HuH-7 (cell line): Measurements from ENCODE around the gene HDGFL2.

ENCODE experiments used
- DNase-seq: peaks from one replicate; pipeline ENCODE4 v3.0.0; 2011; ENCODE audit warnings: low spot score

Gene HDGFL2

DNA sequence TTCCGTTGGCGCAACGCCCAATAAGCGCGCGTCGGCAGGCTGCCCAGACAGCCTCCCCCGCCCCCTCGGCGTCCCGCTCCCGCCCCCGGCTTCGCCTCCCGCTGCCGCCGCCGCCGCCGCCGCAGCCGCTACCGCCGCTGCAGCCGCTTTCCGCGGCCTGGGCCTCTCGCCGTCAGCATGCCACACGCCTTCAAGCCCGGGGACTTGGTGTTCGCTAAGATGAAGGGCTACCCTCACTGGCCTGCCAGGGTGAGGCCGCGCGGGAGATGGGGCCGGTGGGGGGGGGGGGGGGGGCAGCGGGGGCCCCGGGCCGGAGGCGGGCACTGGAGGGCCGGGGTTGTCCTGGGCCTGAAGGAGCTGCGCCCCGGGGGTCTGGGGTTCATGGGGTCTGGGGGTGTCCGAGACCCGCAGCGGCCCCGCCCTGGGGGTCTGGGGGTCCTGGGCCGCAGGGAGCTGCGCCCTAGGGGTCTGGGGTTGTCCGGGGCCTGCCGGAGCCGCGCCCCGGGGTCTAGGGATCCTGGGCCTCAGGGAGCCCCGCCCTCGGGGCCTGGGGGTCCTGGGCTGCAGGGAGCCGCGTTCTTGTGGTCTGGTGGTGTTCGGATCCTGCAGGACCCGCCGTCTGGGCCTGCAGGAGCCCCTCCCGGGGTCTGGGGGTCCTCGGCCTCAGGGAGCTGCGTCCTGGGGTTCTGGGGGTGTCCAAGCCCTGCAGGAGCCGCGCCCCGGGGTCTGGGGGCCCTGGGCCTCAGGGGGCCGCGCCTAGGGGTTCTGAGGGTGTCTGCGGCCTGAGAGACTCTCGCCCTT, at the start of gene HDGFL2:
TSS of gene HDGFL2 (plus strand) at position 124 of the 801 bp plus-strand sequence. CDS start at position 178, 54 bp downstream.
- no peak for DNase-seq

DNA sequence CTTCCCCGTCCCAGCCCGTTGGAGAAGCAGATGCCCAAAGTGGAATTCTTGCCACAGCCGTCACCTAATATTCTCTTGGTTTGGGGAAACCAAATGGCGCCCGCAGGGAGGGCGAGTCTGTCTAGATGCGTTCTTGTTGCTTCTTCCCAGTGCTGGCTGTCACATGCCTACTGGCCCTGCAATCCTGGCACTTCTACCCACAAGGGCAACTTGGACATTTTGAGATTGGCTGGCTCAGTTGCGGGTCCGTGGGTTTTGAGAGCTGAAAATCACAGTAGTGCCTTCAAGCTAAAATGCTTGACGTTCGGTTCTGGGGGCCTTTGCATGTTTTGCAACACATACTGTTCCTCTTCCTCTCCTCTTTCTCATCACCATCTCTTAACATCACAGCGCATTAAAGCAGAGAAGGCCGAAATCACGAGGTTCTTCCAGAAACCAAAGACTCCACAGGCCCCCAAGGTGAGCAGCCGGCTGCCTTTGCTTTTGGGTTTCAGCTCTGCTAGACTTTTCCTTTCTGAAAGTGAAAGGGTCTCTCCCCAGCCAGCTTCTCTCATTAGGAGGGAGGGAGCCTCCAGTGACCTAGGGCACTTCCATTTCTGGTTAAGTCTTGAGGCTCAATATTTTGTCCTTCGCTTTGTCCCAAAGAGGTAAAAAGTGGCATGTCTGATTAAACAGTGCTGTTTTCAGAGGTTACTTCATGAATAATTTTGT, 48.5 kb upstream of the HDGFL2 start:
- no peak for DNase-seq

DNA sequence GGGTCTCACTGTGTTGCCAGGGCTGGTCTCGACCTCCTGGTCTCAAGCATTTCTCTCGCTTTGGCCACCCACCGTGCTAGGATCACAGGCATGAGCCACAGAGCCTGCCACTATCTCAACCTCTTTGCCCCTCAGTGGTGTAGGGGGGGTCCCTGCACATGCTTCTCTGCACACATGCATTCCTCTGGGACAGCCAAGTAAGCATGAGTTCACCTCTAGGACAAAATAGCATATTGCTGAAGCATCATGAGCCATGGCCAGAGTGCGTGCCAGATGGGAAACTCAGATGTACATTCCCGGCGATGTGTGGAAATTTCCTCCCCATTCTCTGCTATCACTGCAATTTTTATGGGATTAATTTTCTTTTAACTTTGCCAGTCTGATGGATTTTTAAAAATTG, 46.6 kb upstream of the HDGFL2 start:
- DNase-seq, result no peak

DNA sequence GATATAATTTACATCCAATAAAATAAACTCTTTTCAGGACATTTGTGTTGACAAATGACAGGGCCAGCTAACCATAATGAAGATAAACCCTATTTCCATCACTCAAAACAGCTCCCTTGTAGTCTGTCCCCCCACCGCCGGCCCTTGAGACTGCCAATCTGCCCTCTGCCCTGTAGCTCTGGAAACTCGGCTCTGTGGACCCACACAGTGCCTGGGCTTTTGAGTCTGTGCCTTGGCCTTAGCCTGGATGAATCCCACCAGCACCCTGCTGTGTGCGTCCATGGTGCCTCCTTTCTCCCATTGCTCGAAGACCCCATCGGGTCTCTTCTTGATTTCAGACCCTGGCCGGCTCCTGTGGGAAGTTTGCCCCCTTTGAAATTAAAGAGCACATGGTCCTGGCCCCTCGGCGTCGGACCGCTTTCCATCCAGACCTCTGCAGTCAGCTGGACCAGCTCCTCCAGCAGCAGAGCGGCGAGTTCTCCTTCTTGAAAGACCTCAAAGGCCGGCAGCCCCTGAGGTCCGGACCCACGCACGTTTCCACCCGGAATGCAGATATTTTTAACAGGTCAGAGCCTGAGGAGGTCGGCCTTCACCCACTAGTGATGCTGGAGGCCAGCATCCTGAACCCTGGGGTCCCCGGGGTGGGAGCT, 43.6 kb upstream of the HDGFL2 start:
- DNase-seq, result no peak

DNA sequence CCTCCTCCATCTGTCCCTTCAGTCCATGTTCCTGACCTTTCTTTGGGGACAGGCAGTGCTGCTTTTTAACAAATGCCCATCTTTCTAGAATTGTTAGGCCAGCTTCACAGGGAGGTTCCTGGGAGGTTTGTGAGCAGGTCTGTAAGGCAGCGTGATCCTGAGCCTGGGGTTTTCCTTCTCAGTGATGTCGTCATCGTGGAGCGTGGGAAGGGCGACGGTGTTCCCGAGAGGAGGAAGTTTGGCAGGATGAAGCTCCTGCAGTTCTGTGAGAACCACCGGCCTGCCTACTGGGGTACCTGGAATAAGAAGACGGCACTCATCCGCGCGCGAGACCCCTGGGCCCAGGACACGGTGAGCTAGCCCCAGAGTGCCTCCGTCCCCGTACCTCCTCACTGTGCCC, 42.8 kb upstream of the HDGFL2 start:
- DNase-seq, result no peak

DNA sequence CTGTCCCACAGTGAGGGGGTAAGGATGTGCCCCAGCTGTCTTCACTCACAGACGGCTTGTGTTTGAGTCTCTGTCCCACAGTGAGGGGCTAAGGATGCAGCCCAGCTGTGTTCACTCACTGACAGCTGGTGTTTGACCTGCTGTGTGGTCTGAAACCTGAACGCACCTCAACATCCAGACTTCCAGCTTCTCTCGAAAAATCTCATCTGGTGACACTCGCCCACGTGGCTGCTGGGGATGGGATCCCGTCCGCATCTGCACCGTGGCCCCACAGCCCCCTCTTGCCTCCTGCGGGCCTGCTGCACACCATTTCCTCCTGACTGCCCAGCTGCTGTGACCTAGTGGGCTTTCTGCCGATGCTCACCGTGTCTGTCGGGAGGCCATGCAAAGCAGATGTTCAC, 42.3 kb upstream of the HDGFL2 start:
- no peak for DNase-seq

DNA sequence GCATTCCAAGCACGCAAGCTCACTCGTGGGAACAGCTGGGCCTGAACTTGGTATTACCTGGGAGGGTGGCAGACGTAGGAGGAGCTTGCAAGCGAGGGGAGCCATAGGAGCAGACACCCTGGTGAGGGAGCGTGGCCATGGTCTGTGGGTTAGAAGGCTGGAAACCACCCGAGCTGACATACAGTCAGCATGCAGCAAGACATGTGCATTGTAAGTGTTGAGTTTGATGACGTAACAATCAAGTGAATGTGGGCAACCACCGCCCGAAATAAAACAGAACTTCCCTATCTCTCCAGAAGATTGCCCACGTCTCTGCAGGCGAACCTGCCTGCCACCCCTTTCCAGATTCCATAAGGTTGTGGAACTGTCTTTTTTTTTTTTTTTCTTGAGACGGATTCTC, 41.3 kb upstream of the HDGFL2 start:
- DNase-seq, result no peak

DNA sequence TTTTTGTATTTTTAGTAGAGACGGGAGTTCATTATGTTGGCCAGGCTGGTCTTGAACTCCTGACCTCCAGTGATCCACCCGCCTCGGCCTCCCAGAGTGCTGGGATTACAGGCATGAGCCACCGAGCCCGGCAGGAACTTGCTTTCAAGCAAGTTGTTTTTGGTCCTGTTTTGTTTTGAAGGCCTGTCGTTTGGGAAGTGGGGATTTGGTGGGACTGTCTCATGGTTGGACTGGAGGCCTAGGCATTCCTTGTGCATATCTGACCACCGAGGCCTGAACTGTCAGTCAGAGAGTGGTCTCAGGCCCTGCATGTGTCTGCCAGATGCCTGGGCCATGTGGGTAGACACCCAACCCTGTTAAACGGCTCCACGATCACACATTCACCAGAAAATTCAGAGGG, 40.8 kb upstream of the HDGFL2 start:
- no peak for DNase-seq

DNA sequence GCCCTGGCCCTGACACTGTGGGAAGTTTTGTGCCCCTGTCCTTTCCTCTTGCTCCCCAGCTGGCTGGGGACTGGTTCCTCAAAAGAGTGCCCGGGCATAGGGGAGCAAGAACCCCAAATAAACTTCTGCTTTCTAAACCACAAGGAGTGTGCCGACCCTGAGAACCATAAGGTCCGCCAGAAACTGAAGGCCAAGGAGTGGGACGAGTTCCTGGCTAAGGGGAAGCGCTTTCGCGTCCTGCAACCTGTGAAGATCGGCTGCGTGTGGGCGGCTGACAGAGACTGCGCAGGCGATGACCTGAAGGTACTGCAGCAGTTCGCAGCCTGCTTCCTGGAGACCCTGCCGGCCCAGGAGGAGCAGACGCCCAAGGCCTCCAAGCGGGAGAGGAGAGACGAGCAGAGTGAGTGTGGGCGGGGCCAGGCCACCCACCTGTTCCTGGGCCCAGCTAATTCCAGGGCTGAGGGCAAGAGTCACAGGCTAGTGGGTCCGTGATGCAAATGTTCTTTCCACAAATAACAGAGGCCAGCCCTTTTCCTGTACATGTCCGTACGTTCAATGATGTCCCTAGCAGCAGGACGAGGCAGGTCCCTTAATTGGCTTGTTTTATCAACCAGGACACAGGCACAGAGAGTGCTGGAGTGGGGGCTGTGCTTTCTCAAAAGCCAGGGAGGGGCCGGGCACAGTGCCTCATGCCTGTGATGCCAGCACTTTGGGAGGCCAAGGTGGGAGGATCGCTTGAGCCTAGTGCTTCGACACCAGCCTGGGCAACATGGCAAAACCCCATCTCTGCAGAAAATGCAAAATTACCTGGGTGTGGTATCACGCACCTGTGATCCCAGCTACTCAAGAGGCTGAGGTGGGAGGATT, 40.1 kb upstream of the HDGFL2 start:
- DNase-seq, result no peak

DNA sequence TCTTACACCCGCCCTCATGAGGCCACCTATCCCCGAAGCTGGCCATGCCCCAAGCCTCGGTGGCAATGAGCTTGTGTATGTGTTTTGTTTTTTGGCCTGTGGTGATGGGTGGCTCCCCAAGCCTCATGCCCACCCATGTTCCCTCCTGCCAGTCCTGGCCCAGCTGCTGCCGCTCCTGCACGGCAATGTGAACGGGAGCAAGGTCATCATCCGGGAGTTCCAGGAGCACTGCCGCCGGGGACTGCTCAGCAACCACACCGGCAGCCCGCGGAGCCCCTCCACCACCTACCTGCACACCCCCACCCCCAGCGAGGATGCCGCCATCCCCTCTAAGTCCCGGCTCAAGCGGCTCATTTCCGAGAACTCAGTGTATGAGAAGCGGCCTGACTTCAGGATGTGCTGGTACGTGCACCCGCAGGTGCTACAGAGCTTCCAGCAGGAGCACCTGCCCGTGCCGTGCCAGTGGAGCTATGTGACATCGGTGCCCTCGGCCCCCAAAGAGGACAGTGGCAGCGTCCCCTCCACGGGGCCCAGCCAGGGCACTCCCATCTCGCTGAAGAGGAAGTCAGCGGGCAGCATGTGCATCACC, 39.1 kb upstream of the HDGFL2 start:
- no peak for DNase-seq

DNA sequence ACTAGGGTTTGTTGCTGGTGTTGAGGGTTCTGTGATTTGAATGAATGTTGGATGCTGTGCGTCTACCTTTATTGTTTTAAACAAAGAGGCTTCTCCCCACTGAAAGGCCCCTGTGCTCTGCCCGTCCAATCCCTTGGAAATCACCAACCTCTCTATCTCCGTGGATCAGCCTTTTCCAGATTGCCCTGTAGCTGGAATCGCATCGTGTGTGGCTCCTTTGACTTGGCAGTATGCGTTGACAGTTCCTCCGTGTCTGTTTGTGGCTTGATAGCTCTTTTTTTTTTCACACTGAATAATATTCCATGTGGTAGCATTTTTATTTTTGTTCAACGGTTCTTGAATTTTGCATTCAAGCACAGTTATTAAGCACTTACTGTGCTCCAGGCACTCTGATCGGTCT, 37.7 kb upstream of the HDGFL2 start:
- no peak for DNase-seq

DNA sequence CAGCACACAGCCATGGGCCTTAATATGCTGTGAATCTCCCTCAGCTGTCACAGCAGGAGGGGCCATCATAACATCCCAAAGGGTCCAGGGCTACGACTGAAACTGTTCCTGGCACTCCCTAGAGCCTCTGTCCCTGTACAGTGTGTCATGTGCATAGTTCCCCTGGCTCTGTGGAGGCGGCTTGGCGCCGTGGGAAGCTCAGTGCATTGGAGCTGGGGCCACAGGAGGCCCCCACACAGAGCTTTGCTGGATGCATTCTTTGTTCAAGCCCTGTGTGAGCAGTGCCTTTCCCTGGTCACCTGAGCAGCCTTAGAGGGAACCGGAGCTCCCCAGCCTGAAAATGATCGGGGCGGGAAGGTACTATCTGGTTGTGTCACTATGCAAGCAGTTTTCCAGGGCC, 35.9 kb upstream of the HDGFL2 start:
- no peak for DNase-seq

DNA sequence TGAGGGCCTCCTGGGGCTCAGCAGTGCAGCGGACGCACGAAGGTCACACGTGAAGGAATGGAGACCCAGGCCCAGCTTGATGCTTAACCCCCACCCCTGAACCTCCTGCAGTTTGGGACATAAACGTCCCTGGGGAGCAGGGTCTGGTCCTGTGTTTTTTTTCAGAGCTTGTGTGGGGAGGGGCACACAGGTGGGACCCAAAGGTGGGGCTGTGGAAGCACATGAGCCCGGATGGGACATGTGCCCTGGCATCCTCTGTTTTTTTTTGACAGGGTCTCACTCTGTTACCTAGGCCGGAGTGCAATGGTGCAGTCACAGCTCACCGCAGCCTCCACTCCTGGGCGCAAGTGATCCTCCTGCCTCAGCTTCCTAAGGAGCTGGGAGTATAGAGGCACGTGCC, 35.0 kb upstream of the HDGFL2 start:
- no peak for DNase-seq

DNA sequence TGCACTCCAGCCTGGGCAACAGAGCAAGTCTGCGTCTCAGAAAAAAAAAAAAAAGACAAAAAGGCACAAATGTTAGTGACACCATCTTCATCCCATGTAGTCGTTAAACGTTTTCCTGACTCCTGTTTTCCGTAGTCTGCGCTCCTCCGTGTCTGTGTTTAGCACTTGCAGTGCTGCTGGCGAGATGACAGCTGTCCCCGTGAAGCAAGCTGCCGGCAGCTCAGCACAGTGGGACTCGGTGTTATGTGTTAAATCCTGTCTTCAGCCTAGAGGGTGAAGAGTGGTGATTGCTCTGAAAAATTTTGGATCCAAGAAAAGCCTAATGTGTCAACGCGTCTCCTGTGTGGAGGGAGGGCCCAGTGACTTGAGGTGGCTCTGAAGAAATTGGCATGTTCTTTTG, 32.9 kb upstream of the HDGFL2 start:
- DNase-seq, result no peak

DNA sequence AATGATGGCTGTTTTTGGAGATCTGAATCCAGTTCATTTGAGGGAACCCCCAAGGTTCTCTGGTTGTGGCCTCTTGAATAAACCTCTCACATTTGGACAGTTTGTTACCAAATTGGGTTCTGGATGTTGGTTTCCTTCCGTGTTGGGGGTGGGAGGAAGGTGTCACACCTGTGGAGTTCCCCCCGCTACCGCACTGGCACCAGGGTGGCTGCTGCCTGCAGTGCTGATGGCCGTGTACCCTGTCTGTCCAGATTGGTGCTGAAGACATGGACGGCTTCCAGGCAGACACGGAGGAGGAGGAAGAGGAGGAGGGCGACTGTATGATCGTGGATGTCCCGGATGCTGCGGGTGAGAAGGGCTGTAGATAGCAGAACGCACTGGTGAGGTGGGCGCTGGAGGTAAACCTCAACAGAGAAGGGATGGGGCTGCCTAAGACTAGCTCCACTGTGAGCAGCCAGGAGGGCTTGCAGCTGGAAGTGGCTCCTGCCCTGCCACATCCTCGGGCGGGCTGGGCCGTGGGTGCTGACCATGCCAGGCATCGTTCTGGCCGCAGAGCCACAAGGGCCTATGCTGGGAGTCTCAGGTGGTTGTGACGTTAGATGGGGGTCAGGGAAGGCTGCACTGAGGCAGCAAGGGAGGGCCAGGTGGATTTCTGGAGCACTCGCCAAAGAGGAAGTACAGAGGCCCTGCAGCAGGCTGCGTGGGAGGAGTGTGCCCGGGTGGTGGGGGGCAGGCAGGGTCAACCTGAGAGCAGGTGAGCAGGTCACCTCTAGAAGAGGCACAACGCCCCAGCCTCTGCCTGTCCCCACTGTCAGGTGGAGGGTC, 29.9 kb upstream of the HDGFL2 start:
- DNase-seq, result no peak

DNA sequence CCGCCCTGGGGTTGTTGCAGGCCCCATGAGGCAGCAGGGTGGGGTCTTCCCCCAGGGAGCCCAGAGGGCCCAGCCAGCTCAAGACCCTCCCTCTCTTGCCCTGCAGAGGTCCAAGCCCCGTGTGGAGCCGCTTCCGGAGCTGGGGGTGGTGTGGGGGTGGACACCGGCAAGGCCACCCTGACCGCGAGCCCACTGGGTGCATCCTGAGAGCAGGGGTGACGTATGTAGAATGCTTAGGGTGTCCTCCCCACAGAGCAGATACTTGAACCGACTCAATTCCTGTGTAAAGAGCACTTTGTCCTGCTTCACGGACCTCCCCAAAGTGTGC, 29.3 kb upstream of the HDGFL2 start:
- DNase-seq, result no peak

DNA sequence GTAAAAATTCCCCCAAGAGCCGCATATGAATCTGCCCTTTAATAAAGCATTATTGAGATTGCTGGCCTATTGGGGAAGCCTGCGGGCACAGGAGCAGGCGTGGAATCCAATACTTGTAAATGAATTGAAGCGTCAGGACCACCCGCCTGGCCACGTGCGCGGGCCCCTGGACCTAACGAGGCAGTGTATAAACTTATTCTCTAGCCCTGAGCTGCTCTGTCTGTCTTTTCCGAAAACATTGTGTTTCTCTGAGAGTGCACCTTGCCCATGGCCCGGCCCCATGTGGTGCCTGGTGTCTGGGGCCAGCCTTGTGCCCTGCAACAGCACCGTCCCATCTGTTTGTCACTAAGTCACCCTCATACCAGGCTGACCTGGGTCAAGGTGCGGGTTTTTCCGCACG, 28.9 kb upstream of the HDGFL2 start:
- DNase-seq, result no peak

DNA sequence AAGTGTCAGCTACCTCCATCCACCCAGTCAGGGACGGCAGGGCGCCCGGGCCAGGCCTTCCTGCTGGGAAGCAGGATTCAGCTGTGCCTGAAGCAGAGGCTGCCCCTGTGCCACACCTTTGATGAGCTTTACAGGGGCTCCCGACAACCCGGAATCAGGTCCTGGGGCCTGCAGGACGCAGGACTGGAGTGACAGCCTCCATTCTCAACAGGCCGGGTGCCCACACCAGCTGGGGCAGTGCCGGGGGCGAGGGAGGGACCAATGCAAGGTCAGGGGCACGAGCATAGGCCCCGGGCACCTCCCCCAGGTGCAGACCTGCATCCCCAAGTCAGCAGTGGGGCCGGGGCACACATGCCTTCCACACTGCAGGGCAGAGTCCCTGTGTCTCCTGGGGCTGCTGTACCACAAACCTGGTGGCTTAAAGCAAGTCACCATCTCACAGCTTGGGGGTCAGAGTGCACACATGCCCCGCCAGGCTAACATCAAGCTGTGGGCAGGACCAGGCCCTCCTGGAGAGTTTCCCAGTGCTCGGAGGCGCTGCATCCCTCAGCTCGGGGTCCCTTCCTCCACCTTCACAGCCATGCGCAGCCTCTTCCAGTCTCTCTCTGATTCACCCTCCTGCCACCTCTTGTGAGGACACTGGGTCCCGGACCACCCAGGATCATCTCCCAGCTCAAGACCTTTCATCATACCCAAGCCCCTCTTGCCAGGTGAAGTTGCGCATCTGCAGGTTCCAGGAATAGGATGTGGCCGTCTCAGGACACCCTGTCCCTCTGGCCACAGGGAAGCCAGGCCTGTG, 27.9 kb upstream of the HDGFL2 start:
- no peak for DNase-seq

DNA sequence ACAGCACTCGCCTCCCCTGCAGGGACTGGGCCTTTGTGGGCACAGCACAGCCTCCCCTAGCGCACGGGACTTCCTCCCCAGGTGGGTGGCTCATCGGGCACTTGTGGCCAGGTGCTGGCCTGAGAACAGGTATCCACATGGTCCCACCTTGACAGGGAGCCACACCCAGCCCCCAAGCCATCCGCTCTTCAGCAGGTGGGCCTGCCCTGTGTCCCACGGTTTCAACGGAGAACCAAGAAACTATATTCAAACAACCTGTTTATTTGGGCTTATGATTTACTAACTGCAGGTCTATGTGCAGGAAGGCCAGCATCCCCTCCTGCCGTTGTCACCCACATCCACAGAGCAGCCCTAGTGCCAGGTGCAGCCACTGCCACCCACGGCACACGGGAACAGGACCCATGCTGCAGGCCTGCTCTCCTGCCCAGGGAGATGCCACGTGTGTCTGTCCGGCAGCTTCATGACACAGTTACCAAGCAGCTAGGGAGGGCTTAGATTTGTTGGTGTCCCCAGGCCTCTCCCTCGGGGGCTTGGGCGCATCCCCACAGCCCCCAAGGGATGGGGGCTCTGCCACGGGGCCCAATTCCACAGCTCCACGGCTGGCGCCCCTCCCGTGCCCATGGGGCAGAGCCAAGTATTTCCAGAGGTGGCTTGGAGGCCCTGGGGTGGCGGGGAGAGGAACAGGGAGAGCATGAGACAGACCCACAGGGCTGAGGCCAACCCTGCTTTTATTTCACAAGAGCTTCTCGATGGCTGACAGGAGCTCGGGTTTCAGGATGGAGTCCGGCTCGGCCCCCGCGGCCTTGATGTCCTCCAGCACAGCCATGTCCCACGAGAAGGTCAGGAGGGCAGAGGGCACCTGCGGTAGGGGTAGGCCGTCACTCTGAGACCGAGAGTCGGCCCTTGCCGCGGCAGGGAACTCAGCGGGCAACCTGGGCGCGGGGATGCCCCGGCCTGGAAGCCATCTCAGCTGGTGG, 27.0 kb upstream of the HDGFL2 start:
- DNase-seq, result no peak
